Stimulated activated CD4-positive, alpha-beta T cell treated with anti-CD3 and anti-CD28 coated beads, Interleukin-1b, Interleukin-23, amount 100 ng/mL, for 24 hours (primary cell): ENCODE data around the gene LPIN2.
"Not testable (repeated sequence)": the region's sequence is repeated elsewhere in the genome, so short reads cannot be mapped to it uniquely, and the experiment has no call there.

Source experiments
- DNase-seq, 4 experiments: peaks; one replicate each; pipeline ENCODE4 v3.0.0-alpha.2; 2020; ENCODE audit warnings: low read depth in 4 of 4, low spot score in 1 of 4

LPIN2 gene

GRCh38 chr18:3012136-3013023 is 564 bp downstream of the LPIN2 start:
- DNase-seq: peak in 3 of 4 experiments; percentile 11 to 27 (median 23)

GRCh38 chr18:3010086-3010485 is 2.9 kb downstream of the LPIN2 start:
- no peak for DNase-seq

GRCh38 chr18:3008541-3008940 is 4.4 kb downstream of the LPIN2 start:
- no peak for DNase-seq

- no peak for DNase-seq
Observed at GRCh38 chr18:3007491-3007890, 5.5 kb downstream of the LPIN2 start.

GRCh38 chr18:3005462-3005861 is 7.5 kb downstream of the LPIN2 start:
- no peak for DNase-seq

- DNase-seq: not testable (repeated sequence)
Observed at GRCh38 chr18:3003766-3004165, 9.2 kb downstream of the LPIN2 start.

- DNase-seq: no peak
Observed at GRCh38 chr18:3002732-3003131, 10.2 kb downstream of the LPIN2 start.

GRCh38 chr18:2998644-2999043 is 14.3 kb downstream of the LPIN2 start:
- no peak for DNase-seq

- no peak for DNase-seq
Observed at GRCh38 chr18:2997846-2998564, 14.9 kb downstream of the LPIN2 start.

GRCh38 chr18:2997429-2997828 is 15.5 kb downstream of the LPIN2 start:
- DNase-seq: no peak

- peak in 3 of 4 experiments; percentile 23 to 61 (median 46) for DNase-seq
Observed at GRCh38 chr18:2994603-2995432, 18.1 kb downstream of the LPIN2 start.

GRCh38 chr18:2994020-2994589 is 18.8 kb downstream of the LPIN2 start:
- no peak for DNase-seq

- DNase-seq: no peak
Observed at GRCh38 chr18:2992995-2993877, 19.7 kb downstream of the LPIN2 start.

GRCh38 chr18:2990956-2991640 is 21.8 kb downstream of the LPIN2 start:
- no peak for DNase-seq

- no peak for DNase-seq
Observed at GRCh38 chr18:2987876-2988790, 24.8 kb downstream of the LPIN2 start.

- DNase-seq: no peak
Observed at GRCh38 chr18:2986150-2986865, 26.6 kb downstream of the LPIN2 start.

GRCh38 chr18:2985628-2986027 is 27.3 kb downstream of the LPIN2 start:
- no peak for DNase-seq
